GM21367 (cell line): ENCODE measurements around the gene PEX14.

Source experiments
- ATAC-seq: cut with Tn5 transposase; IDR thresholded peaks from one replicate; pipeline ENCODE4 v1.9.1; 2021; ENCODE audit not compliant: unreplicated experiment

The PEX14 gene

DNA sequence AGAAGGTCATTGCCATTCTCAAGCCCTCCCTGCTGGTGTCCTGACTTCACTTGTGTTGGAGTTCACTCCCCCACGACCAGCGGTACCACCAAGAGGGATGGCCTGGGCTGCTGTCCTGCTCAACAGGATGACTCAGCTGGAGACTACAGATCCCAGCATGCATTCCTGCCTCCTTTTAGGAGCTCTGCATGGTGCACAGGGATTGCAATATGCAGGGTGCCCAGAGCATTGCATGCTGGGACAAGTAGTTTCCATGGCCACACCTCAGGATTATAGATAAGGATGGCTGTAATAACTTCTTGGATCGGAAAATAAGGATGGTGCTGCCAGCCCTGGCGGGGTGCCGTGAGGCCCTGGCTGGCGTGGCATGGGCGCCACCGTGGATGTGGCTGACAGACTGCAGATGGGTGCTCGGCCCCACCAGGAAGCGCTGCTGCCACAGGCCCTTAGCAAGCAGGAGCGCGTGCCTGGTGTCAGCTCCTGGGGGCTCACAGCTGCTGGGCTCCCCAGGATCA, 171.7 kb downstream of the PEX14 start:
- no peak for ATAC-seq

DNA sequence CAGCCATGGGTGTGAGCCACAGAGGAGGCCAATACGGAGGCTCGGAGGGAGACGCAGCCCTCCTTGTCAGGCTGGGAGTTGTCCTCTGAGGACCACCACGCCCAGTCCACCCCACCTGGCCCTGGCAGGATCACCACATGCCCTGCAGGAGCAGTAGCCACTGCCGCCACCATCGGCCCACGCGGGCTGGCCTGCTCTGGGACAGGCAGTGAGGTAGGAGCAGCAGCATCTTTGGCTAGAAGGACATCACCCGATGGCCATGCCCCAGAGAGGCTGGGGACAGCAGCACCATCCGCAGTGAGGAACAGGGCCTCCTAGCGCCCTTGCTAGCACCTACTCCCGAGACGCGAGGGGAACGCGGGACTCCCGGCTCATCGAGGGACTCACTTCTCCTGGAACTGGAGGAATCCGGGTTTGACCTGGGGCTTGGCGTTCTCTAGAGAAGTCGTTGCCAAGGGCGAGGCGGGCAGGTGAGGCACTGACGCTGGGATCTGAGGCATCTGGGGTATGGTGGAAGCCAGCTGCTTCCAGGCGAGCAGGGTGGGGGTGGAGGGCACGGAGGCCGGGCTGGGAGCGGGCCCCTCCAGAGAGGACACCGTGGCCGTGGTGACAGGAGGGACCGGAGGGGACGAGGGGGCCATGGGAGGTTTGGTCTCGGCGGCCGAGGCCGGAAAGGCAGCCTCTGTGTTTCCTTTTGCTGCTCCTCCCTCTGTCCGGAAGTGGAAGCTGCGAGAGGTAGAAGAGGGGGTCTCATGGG, 172.8 kb downstream of the PEX14 start:
- no peak for ATAC-seq

DNA sequence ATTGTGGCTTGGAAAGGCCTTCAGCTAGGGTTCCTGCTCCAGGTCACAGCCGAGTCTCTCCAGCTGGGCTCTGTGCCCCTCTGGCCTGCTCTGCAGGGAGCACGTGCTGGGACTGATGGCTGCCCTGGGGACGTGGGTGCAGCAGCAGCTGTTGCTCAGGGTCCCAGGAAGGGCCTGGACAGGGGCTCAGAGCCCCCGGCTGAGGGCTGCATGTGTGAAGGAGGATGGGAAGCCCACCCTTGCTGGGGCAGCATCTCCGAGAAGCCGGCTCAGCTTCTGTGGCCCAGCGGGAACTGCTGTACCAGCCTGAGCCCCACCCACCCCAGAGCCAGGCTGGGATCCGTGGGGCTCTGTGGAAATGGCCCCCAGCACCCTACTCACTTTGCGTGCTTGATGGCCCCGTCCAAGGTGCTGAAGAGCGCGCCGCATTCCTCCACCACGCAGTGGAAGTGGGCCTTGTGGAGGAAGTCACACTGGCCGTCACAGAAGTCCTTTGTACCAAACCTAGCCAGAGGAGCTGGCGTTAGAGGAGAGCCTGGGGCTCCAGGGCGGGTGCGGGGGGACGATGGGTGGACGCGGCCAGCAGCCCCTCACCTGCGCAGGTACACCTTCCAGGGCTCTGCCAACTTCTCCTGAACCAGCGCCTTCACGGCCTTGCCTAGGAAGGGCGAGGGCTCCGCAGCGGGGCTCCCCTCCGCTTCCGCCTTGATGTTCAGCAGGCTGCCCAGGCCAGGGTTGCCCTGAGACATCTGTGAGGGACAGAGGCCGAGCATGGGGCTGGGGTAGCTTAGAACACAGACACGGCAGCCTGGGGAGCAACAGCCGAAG, 174.2 kb downstream of the PEX14 start:
- ATAC-seq: no peak

DNA sequence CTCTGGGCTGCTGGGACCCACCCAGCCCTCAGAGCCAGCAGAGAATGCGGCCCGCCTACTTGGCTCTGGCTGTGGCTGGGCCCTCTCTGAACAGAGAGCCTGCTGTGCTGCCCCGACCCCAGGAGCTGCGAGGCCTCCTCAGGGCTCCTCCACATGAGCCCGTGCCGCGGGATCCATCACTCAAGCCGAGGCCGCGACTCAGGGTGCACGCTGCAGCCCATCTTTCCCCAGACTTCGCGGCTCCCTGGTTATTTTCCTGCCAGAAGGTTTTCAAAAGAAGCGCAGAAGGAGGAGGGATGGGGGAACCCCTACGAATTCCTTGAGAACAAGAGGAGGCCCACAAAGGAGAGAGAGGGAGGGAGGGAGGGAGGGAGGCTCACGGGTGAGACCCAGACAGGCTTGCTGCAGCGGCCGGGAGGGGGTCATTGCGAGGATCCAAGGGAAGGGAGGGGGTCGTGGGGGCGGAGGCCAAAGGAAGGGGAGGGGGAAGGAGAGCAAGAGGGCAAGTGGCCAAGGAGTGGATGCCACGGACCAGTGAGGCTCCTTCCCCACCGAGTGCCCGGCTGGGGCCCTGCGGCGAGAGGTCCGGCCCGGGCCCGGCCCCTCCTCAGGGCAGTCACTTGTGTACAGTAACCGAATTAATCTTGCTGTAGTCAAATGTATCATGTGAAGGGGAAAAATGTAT, 174.9 kb downstream of the PEX14 start:
- no peak for ATAC-seq

DNA sequence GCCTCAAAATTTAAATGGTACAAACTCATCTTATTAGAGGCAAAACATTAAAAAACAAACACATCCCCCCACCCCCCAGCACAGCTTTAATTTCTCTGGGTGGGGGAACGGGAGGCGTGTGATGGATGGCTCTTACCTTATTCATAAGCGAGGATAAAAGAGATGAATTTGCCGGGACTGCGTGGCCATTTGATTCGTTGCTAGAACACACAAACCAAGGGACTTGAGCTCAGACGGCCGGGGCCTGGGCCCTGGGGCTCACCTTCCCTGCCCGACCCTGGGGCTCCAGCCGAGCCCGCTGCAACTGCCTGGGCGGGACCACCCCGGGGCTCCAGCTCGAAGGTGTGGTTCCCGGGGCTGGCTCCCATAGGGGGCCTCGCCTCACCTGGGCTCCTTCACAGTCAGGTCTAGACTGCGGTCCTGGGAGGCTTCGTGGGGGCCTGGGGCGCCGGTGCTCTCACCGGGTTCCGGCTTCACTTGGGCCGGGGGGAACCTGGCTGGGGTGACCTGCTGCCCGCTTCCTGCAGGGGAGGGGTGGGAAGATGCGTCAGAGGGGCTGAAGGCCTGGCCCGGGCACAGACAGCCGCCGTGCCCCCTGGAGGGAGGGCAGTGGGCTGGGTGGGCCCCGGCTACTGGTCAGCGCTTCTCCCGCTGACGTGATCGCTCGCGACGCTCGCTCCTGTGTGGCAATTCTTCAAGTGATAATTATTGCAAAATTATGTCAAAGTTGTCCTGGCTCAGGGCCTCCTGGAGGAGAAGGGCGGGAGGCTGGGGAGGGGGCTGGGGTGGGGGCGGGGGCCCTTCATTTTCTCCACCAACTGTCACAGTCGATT, 176.0 kb downstream of the PEX14 start:
- no peak for ATAC-seq

DNA sequence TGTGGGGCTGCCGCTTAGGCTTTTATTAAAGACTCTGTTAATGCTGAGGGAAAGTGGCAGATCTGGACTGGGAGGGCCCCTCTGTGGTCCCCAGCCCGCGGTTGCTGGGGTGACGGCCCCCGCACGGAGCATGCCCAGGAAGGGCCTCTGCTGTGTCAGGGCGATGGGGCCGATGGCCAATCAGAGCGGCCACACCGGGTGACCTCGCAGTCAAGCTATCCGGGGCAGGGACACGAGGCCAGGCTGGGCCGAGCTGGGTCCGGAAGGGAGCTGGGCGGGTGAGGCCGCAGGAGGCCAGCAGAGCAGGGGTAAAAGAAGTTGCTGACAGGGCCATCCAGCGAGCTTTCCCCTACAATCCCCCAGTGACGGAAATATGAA, 176.6 kb downstream of the PEX14 start:
- no peak for ATAC-seq

DNA sequence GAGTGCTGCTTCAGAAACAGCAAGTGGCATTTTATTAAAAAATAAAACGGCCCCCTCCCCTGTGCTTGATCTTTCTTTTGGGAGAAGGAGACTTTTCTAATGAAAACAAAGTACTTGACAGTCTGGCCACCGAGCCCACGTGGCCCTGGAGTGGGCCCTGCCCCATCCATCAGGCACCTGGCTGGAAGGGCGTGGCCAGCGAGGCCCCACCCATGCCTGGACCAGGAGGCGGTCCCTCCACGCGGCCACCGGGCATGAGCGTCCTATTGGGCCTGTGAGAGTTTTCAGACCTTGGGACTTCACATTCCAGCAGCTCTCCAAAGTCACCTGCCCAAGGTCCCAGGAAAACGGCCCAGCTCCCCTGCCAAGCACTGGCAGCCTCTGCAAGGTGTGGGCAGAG, 177.0 kb downstream of the PEX14 start:
- ATAC-seq: no peak

DNA sequence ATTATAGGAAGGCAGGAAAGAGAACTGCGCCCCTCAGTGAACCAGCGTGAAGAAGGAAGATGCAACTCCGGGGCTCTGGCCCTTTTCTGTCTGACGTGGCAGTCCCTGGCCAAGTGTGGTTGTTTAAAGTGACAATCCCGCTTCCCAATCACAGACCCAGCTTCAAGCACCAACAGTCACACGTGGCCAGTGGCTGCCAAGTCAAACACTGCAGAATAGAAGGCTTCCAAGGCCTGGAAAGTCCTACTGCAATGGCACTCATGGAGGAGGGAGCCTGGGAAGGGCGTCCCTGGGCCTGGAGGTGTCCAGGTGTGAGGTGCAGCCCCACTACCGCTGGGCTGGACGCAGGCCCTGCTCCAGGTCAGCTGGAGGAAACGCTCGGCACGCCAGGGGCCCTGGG, 177.9 kb downstream of the PEX14 start:
- ATAC-seq: no peak

DNA sequence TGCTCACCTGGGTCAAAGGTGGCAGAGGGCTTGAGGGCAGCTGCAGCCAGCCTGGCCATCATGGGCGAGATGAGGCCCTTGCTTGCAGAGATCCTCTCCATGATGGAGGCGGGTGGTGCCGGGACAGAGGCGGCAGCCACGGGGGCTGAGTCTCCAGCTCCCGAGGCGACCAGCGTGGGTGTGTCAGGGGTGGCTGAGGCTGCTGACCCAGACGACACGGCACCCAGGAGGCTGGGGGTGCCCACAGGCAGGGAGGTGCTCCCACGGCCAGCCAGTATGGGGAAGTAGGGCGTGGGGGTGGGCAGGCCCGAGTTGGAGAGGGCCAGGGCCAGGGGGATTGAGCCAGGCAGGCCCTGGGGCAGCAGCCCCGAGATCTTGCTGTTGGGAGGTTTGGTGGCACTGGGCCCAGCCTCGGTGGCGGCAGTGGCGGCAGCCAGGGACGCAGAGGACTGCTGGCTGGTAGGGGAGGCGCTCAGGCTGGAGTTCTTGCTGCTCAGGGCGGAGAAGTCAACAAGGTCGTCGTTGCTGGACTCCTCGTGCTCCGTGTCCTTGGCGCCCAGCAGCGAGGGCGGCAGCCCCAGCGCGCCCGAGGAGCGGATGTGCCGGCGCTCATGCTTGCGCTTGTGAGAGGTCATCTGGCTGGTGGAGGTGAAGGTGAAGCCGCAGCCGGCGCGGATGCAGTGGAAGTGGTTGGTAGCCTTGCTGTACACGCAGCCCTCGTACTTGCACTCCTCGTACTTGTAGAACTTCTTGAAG, 178.8 kb downstream of the PEX14 start:
- no peak for ATAC-seq

DNA sequence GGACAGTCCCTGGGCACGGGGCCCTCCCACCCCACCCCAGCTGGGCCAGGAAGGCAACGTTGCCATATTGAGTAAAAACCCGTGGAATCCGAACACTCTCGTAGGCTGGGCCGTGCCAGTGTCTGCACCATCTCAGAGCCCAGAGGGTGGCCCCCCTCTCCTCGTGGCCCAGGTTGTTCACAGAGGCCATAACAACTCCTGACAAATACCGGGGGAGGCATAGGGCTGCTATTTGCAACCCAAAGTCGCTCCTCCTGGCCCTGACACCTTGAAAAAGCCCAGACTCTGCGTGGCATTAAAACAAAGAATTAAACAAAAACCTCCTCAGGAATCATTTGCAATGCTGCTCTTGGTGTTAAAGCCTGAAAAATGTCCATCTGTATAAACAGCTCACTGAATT, 180.3 kb downstream of the PEX14 start:
- no peak for ATAC-seq

DNA sequence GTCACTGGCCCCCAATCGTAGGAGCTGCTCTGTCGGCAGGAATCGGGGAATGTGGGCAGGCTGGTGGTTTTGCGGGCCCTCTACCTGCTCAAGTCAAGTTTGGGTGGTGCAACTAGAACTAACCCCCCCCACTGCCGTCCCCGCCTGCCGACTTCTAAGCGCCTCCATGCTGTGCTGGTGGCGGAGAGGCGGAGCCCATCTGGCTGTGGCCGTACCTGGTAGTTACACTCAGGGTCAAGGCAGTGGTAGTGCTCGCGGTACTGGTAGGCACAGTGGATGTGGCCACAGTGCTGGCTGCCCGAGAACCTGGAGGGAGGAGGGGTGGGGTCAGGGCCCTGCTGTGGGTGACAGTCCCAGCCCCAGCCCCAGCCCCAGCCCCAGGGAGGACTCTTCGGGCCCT, 181.7 kb downstream of the PEX14 start:
- no peak for ATAC-seq

DNA sequence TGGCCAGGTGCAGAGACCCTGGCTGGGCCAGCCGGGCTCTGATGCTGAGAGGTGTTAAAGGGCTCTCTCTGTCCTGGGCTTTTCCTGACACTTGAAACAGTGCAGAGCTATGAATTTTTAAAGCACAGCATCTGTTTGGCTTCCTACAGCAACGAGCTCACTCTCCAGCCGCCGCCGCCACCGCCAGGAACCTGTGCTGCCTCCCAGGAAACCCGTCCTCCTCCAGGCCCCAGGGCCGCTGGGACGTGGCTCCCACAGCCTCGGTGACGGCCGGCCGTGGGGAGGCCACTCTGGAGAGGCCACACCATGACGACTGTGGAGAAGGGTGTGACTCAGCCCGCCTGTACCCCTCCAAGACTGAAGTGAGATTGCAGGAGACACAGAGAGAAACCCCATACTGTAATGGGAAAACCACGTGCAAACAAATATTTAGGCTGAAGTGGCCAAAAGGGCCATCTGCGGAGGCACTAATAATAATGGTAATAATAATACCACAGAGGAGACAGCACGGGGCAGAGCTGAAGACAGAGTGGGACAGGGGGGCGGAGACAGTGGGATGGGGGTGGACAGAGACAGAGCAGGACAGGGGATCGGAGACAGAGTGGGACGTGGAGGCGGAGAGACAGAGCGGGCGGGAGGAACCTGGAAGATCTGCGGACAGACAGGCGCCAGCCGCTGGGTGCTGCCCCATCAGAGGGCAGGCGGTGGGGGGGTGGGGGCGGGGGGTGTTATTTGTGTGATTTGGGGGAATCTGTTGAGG, 182.5 kb downstream of the PEX14 start:
- no peak for ATAC-seq

DNA sequence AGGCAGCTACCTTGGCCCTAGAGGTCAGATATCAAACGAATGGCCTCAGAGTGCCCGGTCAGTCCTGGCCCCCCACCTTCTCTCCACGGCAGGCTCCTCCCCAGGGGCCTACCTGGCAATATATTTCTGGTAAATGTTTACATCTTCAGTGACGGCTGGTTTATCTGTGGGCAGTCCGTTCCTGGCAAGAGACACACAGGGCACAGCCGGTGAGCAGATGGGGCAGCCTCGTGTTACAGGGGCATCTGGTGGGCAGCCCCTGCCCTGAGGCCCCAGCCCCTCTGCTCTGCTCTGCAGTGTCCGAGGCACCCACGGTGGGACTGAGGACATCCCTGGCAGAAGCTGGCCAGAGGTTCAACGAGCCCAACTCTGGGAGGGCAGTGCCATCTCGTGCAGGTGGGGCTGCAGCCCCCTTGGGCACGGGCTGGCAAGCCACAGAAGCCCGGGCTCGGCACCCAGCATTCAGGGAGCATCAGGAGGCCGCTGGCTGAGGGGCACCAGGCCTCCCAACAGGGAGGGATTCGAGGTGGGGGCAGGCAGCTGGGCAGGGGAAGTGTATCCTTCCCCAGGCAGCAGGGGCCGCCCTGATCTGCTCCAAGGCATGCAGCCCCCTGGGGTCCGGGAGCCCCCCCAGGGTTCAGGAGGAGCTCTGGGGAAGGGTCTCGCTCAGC, 183.8 kb downstream of the PEX14 start:
- no peak for ATAC-seq

DNA sequence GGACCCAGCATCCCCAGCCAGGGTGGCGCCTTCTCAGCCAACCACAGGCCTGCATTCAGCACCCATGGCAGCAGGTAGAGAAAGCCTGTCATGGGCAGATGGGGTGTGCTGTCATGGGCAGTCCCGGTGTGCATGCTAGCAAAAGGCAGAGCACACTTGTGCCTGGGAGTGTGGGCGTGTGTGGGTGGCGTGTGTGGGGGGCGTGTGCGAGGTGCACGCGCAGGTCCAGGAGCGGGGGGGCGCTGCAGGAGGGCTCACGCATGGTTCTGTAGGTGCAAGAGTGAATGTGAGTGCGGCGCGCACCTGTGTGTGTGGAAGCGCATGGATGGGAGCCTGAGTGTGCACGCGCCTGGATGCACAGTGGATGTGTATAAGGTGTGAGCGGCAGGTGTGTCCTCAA, 184.5 kb downstream of the PEX14 start:
- ATAC-seq: no peak

DNA sequence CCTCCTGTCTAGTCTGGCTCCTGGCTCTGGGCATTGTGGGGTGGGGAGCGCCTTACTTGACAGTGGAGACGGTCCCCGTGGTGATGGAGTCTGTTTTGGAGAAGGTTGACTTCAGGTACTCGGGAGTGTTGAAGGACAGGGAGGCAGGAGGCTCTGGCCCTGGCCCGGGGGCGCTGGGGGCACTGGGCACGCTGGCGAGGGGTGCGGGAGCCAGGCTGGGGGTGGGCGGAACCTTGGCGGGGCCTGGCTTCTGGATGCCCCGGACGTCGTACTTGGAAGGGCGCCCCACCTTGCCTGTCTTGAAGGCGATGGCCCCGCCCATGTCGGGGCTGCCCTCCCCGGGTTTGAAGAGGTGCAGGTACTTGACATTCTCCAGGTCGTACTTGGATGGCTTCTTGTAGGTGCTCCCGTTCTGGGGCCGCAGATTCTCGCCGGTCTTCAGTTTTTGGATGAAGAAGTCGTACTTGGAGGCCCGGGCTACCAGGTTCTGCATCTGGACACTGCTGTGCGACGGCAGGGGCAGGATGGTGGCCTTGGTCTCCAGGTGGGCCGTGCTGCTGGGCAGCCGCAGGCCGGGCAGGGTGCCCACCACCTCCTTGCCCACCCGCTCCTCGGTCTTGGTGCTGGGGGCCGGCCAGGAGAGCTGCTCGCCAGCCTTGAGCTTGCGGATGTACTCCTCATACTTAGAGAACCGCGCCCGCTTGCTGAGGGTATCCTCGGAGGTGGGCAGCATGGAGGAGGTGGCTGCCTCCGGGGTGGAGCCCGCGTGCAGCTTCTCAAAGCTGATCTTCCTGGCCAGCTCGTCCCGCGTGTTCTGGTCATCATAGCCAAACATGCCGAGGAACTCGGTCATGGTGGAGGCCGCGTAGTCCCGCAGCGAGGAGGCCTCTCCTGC, 185.1 kb downstream of the PEX14 start:
- no peak for ATAC-seq

DNA sequence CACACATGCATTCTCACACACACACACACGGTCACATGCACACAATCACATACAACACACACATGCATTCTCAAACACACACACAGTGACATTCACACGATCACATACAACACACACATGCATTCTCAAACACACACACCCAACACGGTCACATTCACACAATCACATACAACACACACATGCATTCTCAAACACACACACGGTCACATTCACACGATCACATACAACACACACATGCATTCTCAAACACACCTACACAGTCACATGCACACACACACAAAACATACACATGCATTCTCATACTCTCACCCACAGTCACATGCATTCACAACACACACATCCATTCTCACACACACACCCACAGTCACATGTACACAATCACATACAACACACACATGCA, 186.7 kb downstream of the PEX14 start:
- ATAC-seq: no peak

DNA sequence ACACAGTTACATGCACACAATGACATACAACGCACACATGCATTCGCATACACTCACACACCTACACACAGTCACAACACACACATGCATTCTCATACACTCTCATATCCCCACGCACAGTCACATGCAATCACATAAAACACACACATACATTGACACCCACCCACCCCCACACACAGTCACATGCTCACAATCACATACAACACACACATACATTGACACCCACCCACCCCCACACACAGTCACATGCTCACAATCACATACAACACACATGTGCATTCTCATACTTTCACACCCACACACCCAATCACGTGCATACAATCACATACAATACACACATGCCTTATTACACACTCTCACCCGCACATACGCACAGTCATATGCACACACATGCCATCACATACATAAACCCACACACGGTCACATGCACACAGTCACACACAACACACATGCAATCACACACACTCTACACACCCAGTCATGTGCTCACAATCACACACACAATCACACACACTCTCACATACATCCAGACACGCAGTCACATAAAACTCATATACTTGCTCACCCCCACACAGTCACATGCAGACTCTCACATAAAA, 187.4 kb downstream of the PEX14 start:
- ATAC-seq: no peak
